SW 1271 (cell line): ENCODE data around the gene PHETA2.
"Not testable (repeated sequence)": the region's sequence is repeated elsewhere in the genome, so short reads cannot be mapped to it uniquely, and the experiment has no call there.

Experiments
- DNase-seq, 2 experiments: peaks; one replicate each; lab custom pipeline; 2025; lab: John Stamatoyannopoulos, UW

PHETA2 gene

GRCh38 chr22:42070517-42071422 lies 3.3 kb upstream of the PHETA2 start, which contains the start of gene NAGA:
Gene NAGA (minus strand): TSS chr22:42070812. CDS start chr22:42070297, 515 bp downstream.
- DNase-seq: peak; percentile 80 to 94

- not testable (repeated sequence) for DNase-seq
These were observed 2.5 kb upstream of the PHETA2 start for GRCh38 chr22:42071508-42071907.

GRCh38 chr22:42072606-42073330 lies 1.3 kb upstream of the PHETA2 start:
- DNase-seq: no peak

GRCh38 chr22:42073621-42074041 lies 417 bp upstream of the PHETA2 start:
- DNase-seq: no peak

GRCh38 chr22:42074846-42075676 lies 1.0 kb downstream of the PHETA2 start:
- DNase-seq: no peak

GRCh38 chr22:42076764-42077485 lies 2.9 kb downstream of the PHETA2 start:
- DNase-seq: no peak

GRCh38 chr22:42077486-42078125 lies 3.6 kb downstream of the PHETA2 start:
- no peak for DNase-seq

- DNase-seq: no peak
These were observed 4.6 kb downstream of the PHETA2 start for GRCh38 chr22:42078469-42079318.

GRCh38 chr22:42079319-42080251 lies 5.5 kb downstream of the PHETA2 start, which contains the start of gene SMDT1:
Gene SMDT1 (plus strand): TSS chr22:42079700. CDS start chr22:42079769, 69 bp downstream.
- peak; percentile 75 to 94 for DNase-seq

- DNase-seq: no peak
These were observed 6.2 kb downstream of the PHETA2 start for GRCh38 chr22:42080287-42080686.

- no peak for DNase-seq
These were observed 9.1 kb downstream of the PHETA2 start for GRCh38 chr22:42083119-42083518.

- no peak for DNase-seq
These were observed 10.8 kb downstream of the PHETA2 start for GRCh38 chr22:42084874-42085273.

- no peak for DNase-seq
These were observed 12.0 kb downstream of the PHETA2 start for GRCh38 chr22:42086051-42086450.

GRCh38 chr22:42090596-42091454 lies 16.8 kb downstream of the PHETA2 start, which contains the start of gene NDUFA6:
Gene NDUFA6 (minus strand): TSS chr22:42090772. CDS start chr22:42090744, 28 bp downstream.
- DNase-seq: peak; percentile 92 to 98

GRCh38 chr22:42091455-42091782 lies 17.4 kb downstream of the PHETA2 start:
- no peak for DNase-seq

- DNase-seq: no peak
These were observed 27.2 kb downstream of the PHETA2 start for GRCh38 chr22:42101199-42101598.

- DNase-seq: not testable (repeated sequence)
These were observed 30.3 kb downstream of the PHETA2 start for GRCh38 chr22:42104332-42104860.
